Measurements from ENCODE around the gene RER1.
"Not testable (repeated sequence)": the region's sequence is repeated elsewhere in the genome, so short reads cannot be mapped to it uniquely, and the experiment has no call there.

RER1 gene

GRCh38 chr1:2427976-2428375 is 36.3 kb downstream of the RER1 start:
- DNase-seq (ENCODE audit: low read depth in 2 of 2): no peak

DNA sequence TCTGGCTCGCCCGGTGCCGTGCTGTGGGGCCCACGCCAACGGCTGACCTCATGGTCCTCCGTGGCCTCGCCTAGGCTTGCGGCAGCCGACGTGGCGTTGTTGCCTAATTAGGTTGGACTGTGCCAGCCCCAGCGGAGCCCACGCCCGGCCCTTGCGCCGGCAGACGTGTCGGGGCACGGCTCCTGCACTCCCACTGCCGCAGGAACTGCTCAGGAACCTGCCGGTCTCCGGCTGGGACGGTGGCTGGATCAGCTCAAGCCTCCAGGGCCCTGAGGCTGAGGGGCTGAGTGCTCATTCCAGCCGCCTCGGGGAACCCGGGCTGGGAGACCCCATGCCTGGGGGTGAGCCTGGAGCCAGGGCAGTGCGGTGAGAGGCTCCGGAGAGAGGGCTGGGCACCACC is 36.8 kb downstream of the RER1 start:
- DNase-seq (ENCODE audit: low read depth in 2 of 2): no peak

GRCh38 chr1:2429780-2430591 is 38.3 kb downstream of the RER1 start:
- DNase-seq (ENCODE audit: low read depth in 2 of 2): no peak

GRCh38 chr1:2430592-2430973 is 38.9 kb downstream of the RER1 start:
- DNase-seq (ENCODE audit: low read depth in 2 of 2): no peak

GRCh38 chr1:2431103-2431502 is 39.5 kb downstream of the RER1 start:
- no peak for DNase-seq (ENCODE audit: low read depth in 2 of 2)

- no peak for DNase-seq (ENCODE audit: low read depth in 2 of 2)
Measured at GRCh38 chr1:2431518-2431917, 39.9 kb downstream of the RER1 start.

DNA sequence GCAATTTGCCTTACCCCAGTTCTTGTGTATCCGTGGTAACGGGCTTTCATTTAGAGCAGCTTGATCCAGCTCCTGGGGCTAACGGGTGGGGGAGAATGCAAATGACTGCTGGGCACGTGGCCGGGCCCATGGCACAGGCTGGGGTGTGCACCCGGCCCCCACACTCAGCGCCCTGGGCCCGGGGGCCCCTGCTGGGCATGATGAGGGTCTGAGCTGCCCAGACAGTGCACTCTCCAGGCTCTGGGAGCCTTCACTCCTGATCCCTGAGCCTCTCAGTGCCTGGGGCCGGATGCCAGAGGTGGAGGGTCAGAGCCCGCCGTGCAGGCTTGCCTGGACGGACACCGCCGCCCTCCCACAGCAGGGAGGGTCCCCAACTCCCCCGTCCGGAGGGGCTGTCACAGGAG is 40.8 kb downstream of the RER1 start:
- DNase-seq (ENCODE audit: low read depth in 2 of 2): no peak

- no peak for DNase-seq (ENCODE audit: low read depth in 2 of 2)
Measured at GRCh38 chr1:2433196-2433595, 41.6 kb downstream of the RER1 start.

DNA sequence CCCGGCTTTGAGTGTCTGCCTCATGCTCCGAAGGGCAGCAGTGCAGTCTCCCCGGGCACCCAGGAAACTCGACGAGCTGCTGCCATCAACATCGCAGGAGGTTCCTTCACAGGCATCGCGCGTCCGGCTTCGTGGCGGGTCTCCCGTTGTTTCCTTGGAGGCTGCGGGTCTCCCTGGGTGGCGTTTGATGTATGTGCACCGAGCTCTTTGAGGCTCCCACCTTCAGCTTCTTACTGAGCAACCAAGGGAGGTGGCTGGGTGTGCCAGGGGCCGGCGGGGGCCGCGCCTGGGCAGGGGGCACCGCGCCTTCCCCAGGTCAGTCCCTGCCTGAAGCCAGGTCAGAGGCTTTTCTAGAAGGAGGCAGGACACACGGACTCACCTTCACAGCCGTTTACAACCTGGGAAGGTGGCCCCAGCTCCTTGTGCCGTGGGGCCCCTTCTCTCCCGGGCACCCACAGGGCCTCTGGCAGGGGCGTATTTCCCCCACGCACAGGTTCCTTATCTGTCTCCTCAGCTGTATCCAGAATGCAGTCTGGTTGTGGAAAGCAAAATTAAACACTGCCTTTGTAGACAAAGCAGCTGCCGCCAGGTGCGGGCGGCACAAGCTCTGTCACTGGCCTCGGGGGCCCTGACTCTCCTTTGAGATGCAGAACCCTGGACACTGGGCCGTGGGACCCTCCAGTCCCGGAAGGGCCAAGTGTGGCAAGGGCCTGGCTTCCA is 42.5 kb downstream of the RER1 start:
- no peak for DNase-seq (ENCODE audit: low read depth in 2 of 2)

- no peak for DNase-seq (ENCODE audit: low read depth in 2 of 2)
Measured at GRCh38 chr1:2435091-2435490, 43.5 kb downstream of the RER1 start.

DNA sequence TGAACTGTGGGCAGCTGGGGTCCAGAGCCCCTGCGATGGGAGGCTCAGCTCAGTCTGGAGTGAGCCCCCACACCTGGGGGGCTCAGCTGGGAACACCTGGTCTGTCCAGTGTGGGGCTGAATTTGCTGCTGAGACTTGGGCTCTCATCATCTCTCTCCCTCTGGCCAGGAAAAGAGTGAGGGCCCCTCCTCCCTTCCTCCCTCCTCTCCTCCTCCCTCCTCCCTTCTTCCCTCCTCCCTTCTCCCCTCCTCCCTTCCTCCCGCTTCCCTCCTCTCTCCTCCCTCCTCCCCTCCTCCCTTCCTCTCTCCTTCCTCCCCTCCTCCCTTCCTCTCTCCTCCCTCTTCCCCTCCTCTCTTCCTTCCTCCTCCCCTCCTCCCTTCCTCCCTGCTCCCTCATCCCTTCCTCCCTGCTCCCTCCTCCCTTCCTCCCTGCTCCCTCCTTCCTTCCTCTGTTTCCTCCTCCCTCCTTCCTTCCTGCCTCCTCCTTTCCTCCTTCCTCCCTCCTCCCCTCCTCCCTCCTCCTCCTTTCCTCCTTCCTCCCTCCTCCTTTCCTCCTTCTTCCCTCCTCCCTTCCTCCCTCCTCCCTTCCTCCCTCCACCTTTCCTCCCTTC is 44.2 kb downstream of the RER1 start:
- DNase-seq (ENCODE audit: low read depth in 2 of 2): no peak

DNA sequence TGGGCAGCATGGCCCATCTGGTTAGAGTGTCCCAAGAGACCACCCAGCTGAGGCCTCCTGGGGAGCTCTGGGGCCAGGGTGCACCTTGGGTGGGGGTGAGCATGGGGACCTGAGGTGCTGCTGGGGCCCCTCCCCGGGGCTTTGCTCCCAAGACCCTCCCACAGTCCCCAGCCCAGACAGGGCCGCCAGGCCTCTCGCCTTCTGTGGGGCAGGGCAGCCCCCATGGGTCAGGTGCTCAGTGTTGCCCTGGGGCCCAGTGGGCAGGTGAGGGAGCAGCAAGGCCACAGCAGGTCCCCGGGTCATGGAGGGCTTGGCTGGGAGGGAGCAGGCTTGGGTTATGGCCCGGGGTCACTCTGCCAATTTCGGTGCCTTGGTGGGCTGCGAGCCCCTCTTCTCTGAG is 45.2 kb downstream of the RER1 start:
- no peak for DNase-seq (ENCODE audit: low read depth in 2 of 2)

DNA sequence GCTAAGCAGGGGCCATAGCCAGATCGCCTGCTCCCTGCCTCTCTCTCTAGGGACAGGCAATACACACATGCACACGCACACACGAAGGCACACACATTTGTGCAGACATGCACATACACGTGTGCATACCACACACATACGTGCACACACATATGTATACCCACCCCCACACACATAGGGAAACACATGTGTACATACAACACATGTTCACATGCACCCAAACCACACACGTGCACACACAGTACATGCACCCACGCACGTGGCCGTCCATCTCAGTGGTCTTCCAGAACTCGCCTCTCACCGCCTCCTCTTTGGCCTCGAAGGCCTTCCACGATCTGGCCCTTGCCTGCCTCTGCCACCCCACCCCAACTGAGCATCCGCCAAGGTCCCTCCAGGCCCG is 46.0 kb downstream of the RER1 start:
- DNase-seq (ENCODE audit: low read depth in 2 of 2): no peak

DNA sequence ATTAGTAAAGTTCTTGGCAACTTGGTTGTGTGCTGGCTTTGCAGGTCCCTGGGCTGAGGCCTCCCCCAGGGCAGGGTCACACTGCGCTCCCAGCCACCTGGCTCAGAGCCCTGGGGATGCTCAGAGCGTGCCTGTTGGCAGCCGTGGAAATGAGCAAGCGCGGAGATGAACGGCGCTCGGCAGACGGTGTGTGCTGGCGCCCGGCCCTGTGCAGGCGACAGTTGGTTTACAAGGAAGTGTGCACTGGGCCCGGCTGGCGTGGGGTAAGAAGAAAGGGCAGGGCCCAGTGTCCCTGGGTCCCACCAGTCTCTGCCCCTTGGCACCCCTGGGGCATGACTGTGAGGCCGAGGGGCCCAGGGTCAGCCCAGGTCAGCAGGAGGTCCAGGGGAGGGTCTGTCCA is 46.4 kb downstream of the RER1 start:
- no peak for DNase-seq (ENCODE audit: low read depth in 2 of 2)

- DNase-seq (ENCODE audit: low read depth in 2 of 2): no peak
Measured at GRCh38 chr1:2438641-2439040, 47.0 kb downstream of the RER1 start.

- DNase-seq (ENCODE audit: low read depth in 2 of 2): no peak
Measured at GRCh38 chr1:2439369-2439768, 47.7 kb downstream of the RER1 start.

DNA sequence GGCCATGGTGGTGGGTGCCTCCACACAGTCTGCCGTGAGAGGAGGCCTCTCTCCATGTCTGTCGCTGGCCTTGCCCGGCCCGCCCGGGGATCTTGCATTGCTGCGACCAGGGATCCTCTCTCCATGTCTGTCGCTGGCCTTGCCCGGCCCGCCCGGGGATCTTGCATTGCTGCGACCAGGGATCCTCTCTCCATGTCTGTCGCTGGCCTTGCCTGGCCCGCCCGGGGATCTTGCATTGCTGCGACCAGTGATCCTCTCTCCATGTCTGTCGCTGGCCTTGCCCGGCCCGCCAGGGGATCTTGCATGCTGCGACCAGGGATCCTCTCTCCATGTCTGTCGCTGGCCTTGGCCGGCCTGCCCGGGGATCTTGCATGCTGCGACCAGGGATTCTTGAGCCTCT is 48.7 kb downstream of the RER1 start:
- DNase-seq (ENCODE audit: low read depth in 2 of 2): not testable (repeated sequence)

- DNase-seq (ENCODE audit: low read depth in 2 of 2): no peak
Measured at GRCh38 chr1:2441746-2442145, 50.1 kb downstream of the RER1 start.

- no peak for DNase-seq (ENCODE audit: low read depth in 2 of 2)
Measured at GRCh38 chr1:2442661-2443060, 51.0 kb downstream of the RER1 start.

DNA sequence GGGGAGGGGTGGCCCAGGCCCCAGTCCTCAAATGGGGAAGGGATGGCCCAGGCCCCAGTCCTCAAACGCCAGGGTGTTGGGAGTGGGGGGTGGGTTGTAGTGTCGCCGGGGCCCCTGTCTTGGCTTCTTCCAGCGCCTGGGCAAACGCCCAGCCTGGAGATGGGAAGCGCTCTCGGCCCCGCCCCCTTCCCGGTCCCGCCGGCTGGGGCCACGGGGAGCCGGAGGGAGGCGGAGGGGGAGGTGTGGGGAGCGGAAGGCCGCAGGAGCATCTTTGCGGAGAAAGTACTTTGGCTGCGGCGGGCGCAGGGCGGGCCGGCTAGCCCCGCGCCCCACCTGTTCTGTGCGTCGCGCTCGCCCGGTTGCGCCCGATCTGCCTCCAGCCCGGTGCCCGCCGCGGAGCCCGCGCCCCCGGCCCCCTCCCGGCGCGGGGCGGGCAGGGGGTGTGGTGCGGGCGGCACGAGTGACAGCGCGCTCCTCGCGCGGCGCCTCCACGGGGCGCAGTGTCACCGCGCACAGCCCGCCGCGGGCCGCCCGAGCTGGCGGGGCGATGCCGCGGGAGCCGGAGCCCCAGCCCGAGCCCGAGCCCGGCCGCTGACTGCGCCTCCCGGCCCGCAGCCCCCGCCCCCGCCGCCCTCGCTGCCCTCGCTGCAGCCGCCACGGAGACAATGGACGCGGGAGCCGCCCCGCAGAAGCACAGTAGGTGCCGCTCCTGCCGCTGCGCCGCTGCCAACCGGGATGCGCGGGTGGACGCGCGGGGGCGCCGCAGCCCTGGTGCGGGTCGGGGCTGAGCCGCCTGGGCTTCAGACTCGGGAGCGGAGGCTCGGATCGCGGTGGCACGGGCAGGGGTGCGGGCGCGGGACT is 51.9 kb downstream of the RER1 start:
- peak in 1 of 2 donors; percentile 14 for DNase-seq (ENCODE audit: low read depth in 2 of 2)

DNA sequence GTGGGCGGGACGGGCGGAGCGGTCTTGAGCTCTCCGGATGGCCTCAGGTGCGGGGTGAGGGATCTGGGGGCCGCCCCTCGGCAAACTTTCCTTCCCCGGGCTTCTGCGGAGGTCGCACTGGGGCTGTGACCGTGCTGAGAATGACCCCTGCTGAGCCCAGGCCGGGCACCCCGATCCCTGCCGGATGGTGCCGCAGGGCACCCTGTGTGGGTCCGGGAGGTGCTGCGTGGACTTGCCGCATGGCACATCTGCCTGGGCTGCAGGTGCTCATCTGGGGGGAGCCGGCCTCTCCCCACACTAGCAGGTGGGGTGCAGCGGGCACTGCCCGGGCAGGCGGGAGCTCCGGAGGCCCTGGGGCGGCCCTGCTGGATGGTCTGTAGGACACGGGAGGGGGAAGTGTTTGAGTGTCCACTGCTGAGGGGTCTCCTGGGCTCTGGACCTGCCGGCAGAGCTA is 52.5 kb downstream of the RER1 start:
- DNase-seq (ENCODE audit: low read depth in 2 of 2): no peak

Data from stimulated activated CD4-positive, alpha-beta T cell treated with anti-CD3 and anti-CD28 coated beads, Interleukin-15, amount 100 ng/mL, for 48 hours (primary cell).